ENCODE measurements around the gene ATG7.

Gene ATG7

DNA sequence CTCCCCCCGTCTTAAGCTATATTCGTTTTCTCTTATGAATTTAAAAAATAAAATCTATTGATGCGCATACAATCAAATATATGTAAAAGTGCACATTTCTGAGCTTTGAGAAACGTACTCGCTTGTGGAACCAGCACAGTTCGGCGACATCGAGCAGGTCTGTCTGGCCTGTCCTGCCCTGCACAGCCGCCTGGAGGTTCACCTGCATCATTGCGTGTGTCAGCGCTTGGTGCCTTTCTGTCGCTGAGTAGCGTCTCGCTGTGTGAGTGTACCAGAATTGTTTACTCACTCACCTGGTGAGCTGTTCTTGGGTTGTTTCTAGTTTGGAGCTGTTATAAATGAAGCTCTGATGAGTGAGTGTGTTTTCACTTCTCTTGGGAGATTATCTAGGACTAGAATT, 267.5 kb downstream of the ATG7 start:
- DNase-seq (ENCODE audit: low read depth), result no peak

DNA sequence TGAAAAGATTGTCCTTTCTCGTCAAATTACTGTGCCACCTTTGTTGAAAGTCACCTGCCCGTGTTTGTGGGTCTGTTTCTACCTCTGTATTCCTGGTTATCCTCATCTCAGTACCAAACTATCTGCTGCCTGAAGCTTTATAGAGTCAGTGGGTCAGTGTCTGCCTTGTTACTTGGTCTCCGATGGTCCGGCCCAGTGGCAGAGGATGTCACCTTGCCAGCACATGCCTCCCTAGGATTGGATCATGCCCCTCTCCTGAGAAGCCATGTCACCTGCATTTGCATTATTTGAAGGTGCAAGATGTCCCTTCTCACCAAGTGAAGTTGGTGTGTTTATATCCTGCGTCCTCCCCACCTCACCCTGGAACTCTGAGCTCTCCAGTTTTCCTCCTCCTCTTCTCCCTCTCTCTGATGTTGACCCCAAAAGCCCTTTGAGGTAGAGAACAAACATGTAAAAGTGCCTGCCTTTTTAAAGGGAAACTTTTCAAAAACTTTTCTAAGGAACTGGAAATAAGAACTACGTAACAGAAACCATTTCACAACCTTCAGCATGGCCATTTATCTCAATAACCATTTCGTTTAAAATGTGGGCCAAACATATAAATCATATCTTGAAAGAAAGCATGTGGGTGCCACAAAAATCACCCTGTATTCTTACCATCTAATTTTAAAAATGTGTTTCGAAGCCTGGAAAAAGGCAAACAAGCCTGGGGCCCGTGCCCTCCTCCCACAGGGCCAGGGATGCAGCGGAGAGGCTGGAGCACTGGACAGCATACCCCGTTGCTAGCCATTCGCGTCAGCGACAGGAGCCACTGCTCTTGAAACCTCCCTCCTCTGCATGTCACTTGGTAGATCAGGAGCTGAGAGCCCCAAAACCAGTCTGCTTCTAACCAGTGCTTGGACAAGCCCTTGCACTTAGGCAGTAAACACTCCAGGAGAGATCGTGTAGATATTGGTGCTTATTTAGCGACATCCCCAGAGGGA, 269.4 kb downstream of the ATG7 start:
- DNase-seq (ENCODE audit: low read depth), result no peak

DNA sequence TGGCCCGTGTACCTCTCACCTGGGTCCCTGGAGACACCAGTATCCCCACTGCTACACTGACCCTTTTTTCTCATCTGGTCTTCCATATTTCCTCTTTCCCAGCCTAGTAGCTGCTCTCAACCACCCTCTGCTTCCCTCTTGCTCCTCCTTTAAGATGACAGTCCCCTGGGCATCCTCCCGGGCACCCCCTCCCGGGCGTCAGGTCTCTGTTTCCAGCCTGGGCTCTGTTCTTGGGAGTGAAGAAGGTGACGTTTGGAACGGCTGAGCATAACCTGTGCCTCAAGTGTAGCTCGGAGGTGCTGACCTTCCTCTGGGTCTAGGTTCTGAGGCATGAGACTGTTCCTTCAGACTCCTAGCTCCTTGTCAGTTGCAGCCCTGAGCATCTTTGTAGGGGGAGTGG, 270.4 kb downstream of the ATG7 start:
- DNase-seq (ENCODE audit: low read depth), result no peak

DNA sequence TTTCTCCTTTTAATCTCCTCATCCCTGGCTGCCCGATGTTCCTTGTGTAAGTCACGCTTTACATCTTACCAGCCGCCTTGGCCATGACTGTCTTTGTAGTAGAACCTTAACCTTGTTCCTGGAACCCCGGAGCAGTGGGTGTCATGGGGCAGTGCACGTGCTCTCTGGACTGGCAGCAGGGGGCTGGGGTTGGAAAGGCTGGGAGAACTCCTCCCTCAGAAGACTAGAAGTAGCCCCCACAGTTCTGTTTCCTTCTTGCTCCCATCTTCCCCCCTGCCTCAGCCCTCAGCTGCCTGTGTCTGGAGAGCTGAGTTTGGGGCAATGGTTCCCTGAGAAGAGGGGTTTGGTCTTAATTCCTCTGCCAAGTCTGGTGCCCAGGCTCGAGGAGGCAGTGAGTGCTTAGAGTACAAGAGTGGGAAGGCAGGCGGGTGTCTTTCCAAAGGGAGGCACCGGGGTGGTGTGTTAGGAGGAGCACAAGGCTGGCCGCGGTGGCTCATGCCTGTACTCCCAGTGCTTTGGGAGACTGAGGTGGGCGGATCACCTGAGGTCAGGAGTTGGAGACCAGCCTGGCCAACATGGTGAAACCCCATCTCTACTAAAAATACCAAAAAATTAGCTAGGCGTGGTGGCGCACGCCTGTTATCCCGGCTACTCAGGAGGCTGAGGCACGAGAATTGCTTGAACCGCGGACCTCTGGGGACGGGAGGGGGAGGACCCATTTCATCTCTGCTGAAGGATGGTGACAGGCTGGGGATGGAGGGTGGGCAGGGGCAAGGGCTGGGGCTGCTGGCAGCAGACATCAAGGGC, 271.1 kb downstream of the ATG7 start:
- no peak for DNase-seq (ENCODE audit: low read depth)

DNA sequence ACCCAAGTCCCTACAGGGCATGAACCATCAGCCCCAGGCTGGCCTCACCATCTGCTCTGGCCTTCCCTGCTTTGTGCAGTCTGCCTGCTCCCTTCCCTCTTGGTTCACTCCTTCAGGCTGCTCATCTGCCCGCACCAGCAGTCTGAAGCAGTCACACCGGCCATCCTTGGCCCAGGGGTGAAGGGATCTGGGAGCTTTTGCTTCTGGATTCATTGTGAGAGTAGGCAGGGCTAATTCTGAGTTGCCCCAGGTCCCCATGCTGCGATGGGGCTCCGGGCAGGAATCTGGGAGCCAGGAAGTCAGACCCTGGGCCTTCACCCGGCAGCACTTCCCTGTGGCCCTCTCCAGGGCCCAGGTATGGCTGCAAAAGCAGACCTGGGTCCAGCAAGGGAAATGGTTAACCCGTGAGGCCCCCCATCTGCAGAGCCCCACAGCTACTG, 271.8 kb downstream of the ATG7 start:
- DNase-seq (ENCODE audit: low read depth), result no peak

DNA sequence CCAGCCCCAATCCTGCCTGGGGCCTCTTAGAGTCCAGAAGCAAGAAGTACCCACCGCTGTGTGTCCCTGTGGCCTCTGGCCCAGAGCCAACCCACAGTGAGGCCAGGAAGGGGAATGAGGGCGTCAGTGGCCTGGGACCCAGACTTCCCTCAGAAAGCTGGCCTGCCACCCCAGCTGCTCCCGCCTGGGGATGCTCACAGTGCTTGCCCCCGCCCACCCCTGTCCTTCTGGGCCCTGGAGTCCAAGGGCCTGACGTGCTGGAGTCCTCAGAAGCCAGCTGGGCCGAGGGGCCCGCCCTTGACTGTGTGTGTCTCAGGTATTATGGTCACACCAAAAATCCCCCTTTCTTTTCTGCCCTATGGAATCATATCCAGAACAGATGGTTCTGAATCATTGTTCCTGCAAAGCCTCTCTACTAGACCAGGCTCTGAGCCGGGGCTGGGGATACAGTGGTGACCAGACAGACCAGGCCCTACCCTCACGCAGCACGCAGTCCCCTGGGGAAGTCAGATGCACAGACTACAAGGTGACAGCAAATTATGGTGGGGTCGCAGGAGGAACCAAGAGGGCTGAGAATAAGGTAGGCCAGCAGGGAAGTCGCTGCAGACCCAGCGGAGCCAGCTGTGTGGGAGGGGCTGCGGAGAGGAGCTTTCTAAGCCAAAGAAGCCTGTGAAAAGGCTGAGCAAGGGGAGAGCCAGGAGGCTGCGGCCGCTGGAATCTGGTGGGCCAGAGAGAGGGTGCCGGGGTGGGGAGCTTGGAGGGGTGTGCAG, 272.4 kb downstream of the ATG7 start:
- no peak for DNase-seq (ENCODE audit: low read depth)

DNA sequence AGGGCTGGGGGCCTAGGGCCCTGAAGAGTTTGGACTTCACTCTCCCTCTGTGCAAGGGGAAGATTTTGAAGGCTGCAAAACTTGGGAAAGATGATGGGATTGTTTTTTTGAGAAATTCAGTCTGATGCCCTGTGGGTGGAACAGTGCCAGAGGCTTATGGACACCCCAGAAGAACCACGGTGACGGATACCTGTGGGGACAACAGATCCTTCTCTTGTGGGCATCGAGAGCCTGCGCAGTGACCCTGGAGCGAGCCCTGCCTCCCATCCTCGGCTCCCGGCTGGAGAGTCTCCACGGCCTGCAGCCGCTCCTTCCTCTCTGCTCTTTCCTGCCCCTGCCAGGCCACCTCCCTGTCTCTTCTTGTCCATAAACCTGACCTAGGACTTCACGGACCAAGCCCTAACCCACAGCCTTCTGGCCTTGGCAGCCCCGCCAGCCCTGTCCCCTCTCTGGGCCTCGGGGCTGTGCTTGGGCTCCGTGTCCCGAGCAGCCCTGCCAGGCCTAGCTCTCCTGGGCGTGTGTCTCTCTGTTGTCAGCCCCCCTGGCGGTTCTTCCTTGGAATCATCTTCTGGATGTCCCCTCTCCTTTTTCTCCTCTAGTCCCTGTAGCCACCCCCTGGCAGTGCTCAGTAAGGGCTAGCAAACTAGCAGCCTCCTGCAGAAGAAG, 273.1 kb downstream of the ATG7 start:
- DNase-seq (ENCODE audit: low read depth), result no peak

DNA sequence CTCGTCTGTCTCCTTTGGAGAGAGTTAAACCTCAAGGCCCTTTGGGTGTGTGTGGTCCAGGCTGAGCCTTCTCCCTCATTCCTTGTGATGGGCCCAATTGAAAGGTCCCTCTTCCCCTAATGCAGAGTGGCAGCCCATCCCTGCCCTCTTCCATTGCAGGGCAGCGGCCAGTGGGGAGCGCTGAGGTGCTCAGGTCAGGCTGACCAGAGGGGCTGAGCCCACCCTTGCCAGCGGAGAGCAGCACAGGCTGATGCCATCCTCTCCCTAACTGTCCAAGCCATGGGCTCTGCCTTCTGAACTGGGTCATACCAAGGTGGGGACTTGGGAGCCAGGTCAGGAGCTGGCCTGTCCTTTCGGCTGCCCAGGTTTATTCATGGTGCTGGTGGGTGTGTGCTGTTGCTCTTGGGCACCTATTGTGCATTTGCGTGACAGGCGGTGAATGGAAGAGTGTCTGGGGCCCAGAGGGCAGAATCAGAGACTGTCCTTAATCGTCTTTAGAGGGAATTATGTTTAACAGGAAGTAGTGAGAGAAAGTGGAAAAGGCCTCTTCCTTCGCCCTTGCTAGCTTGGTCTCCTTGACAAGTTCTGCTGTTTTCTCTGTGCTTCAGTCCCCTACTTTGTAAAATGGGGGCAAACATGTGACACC, 274.6 kb downstream of the ATG7 start:
- no peak for DNase-seq (ENCODE audit: low read depth)

DNA sequence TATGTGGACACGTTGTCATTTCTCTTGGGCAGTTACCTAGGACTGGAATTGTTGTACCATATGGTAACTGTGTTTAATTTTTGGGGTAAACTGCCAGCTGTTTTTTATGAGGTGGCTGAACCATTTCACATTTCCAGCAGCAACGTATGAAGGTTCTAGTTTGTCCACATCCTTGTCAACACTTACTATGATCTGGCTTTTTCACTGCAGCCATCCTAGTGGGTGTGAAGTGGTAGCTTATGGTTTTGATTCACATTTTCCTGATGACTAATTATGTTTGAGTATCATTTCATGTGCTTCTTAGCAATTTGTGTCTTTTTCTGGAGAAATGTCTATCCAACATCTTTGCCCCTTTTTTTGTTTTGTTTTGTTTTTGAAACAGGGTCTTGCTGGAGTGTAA, 275.3 kb downstream of the ATG7 start:
- DNase-seq (ENCODE audit: low read depth), result no peak

DNA sequence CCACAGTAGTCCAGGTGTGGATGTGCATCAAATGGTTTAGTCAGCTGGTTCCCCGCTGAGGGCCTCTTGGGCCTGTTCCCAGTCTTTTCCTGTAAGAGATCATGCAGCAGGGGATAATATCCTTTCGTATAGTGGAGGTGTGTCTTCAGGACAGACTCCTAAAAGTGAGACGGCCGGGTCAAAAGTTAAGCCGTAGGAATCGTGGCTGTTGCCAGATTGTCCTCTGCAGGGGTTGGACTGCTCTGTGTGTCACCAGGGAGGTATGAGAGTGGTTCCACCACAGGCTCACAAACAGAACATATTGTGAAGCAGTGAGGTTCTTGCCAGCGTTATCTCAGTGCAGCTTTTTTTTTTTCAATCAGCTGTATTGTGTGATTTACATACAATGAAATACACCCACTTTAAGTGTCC, 276.5 kb downstream of the ATG7 start:
- DNase-seq (ENCODE audit: low read depth), result no peak

DNA sequence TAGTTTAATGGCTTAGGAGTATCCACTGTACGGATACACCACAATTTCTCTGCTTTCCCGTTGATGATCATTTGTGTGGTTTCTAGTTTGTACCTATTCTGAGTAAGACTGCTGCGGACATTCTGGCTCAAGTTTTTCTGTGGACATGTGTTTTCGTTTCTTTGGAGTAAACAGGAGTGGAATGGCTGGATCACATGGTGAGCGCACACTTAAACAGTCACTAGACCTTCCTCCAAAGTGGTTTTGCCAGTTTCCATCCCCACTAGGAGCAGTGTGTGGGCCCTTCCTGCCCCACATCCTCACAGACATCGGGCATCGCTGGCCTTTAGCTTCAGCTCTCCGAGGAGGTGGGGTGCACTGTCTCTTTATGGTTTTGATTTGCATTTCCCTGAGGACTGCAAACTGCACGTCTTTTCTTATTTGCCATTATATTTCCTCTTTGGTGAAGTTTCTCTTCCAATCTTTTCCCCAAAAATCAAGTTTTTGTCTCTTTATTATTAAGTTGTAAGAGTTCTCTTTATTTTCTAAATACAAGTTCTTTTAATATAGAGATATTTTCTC, 277.5 kb downstream of the ATG7 start:
- DNase-seq (ENCODE audit: low read depth), result no peak

DNA sequence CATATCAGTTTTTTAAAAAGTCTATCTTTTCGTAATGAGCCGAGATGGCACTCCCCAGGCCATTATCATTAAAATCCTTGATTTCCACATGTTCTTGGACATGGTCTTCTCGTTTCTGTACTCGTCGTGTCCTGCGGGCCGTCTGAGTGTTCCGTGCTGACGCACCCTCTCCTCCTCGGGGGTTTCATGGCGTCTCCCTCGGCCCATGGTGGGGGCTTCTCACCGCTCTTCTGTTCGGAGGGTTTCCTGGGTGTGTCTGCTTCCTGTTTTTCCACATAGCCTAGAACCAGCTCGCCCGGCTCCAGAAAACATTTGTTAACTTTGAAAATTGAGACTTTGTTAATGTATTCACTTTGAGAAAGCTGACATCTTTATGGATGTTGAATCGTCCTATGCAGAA, 278.8 kb downstream of the ATG7 start:
- DNase-seq (ENCODE audit: low read depth), result no peak

DNA sequence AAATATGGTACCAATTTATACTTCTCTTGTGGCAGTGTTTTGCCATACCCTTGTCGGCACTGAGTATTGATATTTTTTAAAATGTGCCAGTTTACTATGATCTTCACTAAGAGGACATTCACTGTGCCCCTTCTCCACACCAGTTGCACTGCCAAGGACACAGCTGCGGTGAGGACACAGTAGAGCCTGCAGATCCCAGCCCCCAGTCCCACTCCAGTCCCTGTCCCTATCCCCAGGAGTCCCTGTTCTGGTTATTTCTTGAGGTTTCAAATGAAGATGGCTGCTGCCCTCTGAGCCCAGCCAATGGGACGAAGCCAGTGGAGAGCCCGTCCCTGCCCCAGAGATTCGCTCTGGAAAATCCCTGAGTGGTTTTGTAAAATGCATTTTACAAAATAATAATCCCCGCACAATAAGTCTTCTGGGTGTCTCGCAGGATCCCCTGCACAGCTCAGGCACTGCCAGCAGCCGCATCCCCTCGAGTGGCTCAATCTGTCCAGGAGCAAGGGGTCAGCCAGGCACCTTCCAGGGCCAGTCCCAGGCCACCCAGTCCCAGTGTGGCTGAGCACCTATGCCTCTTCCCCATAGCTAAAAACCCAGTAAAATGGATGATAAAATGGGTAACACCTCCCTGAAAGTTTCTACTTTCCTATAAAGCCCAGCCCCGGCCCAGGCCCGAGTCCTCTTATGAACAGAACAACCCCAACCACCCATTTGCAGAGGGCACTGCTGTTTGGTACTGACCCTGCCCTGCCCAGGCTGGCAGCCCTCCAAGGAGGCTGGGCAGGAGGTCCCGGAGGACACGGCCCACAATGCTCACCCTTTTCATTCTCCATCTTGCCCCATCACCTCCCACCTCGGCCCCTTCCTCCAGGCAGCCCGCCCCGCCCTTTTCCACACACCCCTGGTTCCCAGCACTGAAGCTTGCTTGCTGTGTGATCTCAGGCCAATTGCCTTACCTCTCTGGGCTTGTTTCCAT, 280.4 kb downstream of the ATG7 start:
- no peak for DNase-seq (ENCODE audit: low read depth)

DNA sequence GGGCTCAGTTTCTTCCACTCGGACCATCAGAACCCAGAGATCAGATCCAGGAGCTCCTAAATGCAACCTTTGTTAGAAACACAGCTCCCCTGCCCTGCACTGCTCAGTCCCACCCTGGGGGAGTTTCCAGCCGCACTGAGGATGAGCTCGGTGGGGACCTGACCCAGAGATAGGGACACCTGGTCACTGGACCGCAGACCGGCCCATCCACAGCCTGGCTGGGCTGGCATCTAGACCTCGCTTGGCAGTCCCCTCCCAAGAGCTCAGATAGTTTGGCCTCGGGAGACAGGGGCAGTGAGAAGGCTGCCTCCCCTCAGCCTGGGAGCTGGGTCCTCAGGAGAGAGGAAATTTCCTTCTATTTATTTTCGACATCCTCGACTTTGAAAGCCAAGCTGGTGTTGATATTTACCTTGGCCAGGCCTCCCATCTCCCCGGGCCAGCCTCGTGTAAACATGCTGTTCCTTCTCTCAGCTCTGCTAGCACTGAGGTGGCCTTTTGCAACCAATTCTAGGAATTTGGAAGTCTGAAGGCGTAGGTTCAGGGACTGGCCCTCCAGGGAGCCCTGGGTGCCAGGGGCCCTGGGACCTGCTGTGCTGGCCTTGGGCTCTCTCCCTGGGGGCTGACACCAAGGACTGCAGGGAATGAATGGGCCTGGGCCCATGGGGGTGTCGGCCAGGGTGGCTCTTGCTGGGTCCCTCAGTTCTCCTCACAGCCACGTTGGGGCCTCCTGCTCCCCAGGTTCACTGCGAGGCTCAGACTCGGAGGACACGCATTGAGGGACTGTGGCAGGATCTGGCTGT, 281.4 kb downstream of the ATG7 start:
- no peak for DNase-seq (ENCODE audit: low read depth)

DNA sequence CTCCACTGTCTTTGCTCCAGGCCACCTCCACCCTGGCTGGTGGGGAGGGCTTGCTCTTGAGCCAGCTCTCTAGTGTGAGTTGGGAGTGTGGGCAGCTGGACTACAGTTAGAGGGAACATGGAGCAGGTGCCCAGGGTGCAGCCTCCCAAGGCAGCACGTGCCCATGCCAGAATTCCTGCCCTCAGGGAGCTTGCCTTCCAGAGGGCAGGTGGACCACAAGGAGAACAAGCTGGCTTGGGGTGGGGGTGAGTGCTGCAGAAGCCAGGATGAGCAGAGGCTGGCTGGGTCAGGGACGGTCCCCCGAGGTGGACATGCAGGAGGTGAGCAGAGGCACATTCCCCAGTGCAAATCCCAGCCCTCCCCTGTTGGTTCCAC, 282.0 kb downstream of the ATG7 start:
- DNase-seq (ENCODE audit: low read depth), result no peak

DNA sequence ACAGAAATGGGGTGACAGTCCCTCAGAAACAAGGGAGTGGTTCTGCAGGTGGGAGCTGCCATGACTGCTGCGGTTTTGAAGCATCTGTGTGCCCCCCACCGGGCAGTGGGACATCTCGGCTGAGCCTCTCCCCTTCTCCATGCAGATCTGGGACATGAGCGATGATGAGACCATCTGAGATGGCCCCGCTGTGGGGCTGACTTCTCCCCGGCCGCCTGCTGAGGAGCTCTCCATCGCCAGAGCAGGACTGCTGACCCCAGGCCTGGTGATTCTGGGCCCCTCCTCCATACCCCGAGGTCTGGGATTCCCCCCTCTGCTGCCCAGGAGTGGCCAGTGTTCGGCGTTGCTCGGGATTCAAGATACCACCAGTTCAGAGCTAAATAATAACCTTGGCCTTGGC, 282.5 kb downstream of the ATG7 start:
- no peak for DNase-seq (ENCODE audit: low read depth)

DNA sequence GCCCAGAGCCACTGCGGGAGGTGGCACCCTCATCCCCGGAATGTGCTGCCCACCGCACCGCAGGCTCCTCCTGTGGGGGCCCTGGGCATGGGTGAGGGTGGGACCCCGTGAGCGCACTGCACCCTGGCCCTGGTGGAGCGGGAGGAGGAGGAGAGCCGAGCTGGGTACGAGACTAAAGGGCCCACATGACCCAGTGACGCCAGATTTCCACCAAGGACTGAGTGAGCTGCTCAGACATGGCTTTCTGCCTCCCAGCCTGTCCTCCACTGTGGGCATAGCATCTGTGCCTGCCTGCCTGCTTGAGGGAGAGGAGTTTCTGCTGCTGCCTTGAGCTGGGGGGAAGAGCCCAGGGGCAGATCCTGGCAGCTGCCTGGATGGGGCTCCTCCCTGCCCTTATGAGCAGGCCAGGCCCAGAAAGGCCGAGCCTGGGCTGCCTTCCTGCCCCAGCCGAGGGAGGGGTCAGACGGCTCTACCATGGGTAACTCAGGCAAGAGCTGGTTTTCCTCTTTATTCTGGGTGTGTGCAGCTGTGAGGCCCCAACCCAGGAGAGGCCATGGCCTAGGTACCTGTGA, 283.1 kb downstream of the ATG7 start:
- no peak for DNase-seq (ENCODE audit: low read depth)

DNA sequence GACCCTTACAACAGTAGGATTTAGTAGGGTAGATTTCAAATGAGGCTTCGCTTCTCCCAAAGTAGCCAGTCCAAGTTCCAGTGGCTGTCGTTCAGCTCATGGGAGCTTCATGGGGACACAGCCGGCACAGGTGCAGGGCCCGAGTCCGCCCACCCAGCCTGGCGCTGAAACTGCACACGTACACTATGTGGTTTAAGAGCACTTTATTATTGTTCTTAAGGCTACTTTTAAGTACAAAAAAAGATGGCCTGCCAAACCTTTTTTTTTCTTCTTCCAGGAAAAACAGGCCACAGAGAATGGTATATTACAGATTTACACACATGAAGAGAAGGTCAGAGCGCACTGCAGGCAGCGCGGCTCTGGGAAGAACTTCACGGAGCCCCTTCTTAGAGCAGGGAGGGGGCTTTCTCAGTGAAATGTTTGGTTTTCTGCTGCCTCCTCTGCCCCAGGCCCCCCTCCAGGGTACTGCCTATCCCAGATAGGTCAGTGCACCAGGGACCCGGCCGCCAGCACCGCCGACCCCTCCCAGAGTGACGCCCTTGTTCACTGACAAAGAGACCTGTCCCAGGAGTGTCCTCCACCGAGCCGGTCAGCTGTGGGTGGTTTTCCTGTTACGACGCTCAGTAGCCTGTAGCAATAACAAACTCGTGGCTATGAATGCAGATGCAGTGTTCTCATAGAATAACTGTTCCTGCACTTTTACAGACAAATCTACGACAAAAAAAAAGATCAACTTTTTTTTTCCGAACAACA, 283.9 kb downstream of the ATG7 start:
- DNase-seq (ENCODE audit: low read depth), result no peak

Data from activated T-cell treated with anti-CD3 and anti-CD28 coated beads for 24 hours (primary cell).